ENCODE results near the gene RGSL1.

The RGSL1 gene

DNA sequence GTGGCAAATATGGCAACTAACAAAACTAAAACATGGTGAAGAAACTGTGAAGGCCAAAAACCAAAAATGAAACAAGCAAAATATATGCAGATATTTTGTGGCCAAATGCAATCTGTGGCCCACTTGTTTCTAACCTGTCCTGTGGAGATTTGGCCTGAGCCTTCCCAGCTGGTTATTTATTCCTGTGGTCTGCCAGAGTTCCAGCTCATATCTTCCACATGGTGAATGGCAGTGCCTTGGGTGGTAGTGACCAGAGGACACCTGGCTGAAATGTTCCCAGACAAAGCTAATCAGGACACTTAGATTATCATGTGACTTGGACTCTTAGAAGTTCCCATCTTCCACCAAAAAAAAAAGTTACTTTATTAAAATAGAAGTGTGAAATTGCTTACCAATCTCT is 99.4 kb downstream of the RGSL1 start:
- DNase-seq (ENCODE audit: low read depth in 3 of 3), result no peak

DNA sequence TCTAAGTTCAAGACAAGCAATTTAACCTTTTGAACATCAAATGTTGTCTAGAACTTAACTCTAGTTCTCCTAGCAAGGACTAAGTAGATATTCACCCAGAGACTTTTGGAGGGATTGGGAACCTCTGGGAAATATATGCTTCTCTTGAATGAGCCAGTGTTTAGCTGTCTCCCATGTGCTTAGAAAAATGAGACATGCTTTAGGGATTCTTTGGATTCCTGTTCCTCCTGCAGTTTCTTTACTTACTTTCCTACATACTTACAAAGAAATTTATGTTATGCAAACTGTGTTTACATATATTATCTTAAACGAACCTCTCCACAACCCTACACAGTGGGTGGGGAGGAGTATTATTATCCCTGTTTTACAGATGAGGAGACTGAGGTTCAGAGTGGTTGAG is 99.9 kb downstream of the RGSL1 start:
- no peak for DNase-seq (ENCODE audit: low read depth in 3 of 3)

DNA sequence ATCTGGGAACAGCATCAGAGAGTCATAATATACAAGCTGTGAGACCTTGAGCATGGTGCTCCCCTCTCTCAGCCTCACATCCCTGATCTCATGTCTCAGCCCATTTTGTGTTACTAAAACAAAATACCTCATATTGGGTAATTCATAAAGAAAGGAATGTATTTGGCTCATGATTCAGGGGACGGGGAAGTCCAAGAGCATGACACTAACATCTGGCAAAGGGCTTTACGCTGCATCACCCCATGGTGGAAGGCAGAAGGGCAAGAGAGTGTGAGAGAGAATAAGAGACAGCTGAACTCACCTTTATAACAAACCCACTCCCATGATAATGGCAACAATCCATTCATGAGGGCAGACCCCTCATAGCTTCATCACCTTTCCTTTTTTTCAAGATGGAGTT is 102.6 kb downstream of the RGSL1 start:
- DNase-seq (ENCODE audit: low read depth in 3 of 3), result no peak

DNA sequence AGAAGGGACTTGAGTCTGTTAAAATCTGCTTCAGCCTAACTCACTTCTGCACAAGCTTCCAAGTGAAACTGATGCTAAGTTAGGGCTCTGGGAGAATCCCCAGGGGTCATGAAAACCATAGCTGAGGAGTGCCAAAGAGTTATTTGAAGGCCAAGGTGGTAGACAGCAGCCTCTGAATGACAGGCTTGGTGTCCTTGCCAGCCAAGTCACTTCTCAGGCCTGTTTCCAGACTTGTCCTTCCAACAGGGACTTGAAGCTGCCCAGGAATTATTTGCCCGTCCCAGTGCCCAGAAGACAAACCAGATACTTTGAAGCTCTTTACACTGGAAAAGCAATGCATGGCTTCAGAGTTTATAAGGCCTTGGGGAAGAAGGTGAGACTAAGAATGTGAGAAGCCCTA is 105.5 kb downstream of the RGSL1 start:
- DNase-seq (ENCODE audit: low read depth in 3 of 3), result no peak

DNA sequence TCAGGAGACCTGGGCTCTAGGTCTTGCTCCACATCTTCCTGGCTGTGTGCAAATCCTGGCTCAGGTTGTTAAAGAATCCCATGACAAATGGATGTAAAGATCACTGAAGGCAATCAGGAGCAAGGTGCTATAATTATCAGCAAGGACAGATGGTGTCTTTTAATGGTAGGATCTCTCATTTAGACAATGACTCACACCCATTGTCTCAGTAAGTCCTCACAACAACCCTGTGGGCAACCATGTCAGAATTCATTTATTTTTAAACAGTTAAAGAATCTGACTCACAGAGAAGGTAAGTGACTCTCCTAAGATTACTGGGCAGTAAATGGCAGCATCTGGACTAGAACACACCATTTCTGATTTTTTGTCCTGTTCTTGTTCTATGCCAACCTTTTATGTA is 106.3 kb downstream of the RGSL1 start:
- no peak for DNase-seq (ENCODE audit: low read depth in 3 of 3)

DNA sequence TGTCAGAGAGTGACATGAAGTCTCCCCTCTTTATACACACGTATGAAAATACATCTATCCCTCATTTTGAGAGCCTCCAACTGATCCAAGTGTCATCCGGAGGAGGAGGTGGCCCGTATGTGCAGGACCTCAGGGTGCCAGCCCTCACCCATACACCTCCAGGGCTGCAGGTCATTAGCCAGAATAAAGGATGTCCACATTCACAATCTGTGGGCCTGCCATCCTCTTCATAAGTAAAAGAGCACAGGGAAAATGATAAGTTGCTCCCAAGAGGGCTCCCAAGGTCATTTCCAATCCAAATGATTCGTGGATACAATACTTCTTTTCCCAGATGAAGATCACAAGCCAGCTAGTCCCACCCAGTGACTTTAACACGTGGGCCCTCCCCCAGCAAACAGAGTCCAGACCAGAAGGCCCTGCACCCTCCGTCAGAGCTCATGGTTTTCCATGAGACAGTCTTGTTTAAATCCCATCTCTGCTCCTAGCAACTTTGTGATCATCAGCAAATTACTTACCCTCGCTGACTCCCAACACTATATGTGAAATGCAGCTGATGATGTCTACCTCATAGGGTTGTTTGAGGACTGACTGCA is 110.5 kb downstream of the RGSL1 start:
- no peak for DNase-seq (ENCODE audit: low read depth in 3 of 3)

DNA sequence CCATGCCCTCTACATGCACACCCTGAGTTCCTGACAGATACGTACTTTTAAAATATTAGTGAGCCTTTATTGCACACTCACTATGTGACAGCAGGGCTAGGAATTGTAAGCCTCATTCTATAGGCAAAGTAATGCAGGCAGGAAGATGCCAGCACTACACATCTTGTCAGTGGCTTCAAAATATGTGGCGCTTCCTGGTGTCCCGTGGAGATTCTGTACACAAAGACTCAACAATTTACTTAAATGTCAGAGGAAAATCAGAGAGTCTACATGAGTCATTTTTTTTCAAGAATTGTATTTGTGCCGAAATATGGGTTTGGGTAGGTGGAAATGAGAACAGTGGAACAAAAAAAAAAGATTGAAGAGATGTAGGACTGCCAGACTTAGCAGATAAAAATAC is 111.5 kb downstream of the RGSL1 start:
- no peak for DNase-seq (ENCODE audit: low read depth in 3 of 3)

DNA sequence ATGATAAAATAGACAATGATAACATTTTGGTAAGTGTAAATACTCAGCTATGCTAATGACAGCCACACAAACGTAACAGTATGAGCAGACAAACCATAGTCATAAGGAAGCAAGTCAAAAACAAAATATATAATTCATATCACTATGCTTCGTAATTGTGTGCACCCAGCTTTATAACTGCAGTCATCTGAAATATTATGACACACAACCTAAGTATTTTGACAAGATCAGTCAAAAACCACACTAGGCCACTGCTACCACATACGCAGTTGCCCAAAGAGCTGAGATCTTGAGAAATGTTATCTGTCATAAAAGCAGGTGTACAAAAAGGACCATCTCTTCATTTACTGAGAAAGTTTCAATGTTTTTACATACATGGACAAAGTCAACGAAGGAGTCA is 113.1 kb downstream of the RGSL1 start:
- no peak for DNase-seq (ENCODE audit: low read depth in 3 of 3)

DNA sequence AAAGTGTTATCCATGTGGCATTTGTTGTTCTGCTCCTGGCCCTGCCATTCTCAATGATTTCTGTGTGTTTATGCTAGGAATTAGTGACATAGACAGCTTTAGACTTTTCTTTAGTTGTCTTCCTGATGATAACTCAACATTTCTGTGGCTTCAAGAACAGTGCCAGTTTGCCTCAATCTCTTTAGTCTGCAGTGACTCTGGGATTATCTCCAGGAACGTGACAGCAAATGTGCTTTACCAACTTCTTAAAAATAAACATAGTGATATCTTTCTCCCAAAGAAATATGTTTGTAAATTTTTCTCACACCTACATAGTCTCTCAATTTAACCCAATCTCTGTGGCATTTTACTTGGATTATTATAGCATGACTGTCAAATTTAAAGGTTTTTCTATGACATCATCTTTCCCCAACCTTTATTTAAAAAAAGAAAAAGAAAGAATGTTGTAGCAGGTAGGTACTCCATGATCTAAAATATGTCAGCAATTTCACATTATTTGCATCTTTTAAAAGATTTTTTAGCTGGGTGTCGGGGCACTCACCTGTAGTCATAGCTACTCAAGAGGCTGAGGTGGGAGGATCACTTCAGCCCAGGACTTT is 114.6 kb downstream of the RGSL1 start:
- no peak for DNase-seq (ENCODE audit: low read depth in 3 of 3)

DNA sequence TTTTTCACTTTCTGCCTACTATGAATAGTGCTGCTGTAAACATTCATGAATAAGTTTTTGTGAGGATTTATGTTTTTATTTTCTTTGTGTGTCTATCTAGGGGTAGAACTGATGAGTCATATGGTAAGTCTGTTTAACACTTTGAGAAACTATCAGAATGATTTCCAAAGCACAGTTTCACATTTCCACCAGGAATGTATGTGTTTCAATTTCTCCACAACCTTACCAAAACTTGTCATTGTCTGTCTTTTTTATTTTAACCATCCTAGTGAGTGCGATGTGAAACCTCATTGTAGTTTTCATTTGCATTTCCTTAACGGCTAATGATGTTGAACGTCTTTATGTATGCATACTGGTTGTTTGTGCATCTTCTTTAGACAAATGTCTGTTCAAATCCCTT is 115.6 kb downstream of the RGSL1 start:
- no peak for DNase-seq (ENCODE audit: low read depth in 3 of 3)

DNA sequence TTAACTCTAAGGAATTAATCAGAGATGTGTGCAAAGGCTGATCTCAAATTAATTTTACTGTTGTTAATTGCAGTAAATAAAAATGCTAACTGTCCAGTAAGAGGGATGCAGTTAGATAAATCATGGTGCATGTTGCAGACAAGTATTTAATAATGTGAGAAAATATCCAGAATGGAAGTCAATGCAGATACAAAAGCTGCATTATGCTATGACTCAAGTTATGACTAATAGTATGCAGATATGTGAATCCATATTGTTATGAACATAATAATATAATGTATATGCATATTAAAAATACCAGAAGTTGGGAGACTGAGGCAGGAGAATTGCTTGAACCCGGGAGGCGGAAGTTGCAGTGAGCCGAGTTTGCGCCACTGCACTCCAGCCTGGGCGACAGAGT is 117.7 kb downstream of the RGSL1 start:
- no peak for DNase-seq (ENCODE audit: low read depth in 3 of 3)

DNA sequence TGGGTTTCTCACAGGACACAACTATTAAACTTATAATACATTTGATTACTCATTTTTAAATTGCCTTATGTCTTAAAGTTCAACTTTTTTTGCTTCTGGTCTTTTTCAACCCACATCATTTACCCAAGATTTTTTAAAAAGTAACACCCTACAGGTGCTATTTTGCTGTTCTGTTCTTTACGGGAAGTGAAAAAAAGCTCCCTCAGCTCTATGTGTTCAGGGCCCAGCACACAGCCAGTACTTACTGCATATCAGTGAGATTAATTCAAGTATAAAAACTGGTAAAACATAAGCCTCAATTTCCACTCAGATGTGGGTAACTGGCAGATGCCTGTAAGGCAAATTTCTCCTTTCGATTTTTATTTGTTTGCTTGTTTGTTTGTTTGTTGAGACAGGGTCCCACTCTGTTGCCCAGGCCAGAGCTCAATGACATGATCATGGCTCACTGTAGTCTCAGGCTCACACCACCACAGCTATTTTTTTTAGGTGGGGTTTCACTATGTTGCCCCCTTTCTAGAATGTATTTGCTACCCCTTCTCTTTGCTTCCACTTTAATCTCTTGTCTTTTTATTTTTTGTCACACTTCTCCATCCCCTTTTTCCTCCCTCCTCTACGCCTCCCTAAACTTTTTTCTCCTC is 118.8 kb downstream of the RGSL1 start:
- DNase-seq (ENCODE audit: low read depth in 3 of 3), result no peak

DNA sequence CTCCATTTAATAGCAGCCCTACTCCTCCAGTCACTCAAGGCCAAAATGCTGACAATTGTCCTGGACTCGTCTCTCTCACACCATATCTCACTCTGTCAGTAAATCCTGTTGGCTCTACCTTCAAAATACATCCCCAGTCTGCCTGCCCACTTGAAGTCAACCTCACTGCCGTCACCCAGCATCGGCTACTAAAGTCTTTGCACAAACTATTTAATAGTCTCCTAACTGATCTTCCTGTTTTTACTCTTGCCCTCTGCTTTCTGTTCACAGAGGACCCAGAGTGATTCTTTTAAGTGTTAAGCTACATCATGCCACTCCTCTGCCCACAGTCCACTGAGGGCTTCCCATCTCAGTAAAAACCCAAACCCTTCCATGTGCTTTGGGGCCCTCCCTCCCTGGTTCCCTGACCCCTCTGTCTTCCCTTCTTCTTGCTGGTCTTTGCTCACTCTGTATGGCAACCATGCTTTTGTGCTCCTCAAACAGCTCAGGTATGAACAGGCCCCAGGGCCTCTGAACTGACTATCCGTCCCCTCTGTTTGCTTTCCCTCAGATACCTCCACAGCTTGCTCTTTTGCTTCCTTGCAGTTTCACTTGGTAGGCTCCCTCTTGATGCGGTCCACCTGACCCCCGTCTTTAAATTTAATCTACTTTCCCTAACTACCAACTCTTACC is 120.1 kb downstream of the RGSL1 start:
- DNase-seq (ENCODE audit: low read depth in 3 of 3), result no peak

DNA sequence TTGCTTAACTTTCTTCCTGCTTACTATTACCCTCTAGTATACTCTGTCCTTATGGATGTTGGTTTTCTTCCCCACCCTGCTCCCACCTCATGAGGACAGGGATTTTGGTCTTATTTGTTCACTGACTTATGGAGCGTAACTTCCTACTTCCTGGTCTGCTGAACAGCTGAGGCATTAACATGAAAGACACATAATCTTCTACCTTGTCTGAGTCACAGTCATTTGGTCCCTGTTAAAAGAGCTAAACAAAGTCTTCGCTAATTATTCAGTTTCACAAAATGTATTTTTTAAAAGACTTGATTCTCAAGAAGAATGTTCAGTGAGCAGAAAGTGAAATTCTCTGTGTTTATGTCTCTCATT is 120.6 kb downstream of the RGSL1 start:
- DNase-seq (ENCODE audit: low read depth in 3 of 3), result no peak

DNA sequence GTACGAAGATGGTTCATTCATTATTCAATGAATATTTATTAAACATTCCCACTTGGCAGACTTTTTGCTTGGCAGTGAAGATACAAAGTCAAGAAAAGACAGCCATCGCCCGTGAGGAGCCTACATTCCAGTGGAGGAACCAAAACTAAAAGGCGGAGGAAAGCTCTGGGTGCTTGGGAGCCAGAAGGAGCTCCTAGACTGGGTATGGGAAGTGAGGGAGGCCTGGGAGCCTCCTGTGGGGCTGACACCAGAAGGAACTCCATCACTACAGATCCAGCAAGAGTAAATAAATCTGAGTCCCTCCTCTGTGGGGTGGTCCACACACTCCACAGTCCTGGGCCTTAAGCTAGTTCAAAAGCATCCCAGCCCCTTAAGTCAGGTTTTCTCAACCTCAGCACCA is 124.2 kb downstream of the RGSL1 start:
- no peak for DNase-seq (ENCODE audit: low read depth in 3 of 3)

DNA sequence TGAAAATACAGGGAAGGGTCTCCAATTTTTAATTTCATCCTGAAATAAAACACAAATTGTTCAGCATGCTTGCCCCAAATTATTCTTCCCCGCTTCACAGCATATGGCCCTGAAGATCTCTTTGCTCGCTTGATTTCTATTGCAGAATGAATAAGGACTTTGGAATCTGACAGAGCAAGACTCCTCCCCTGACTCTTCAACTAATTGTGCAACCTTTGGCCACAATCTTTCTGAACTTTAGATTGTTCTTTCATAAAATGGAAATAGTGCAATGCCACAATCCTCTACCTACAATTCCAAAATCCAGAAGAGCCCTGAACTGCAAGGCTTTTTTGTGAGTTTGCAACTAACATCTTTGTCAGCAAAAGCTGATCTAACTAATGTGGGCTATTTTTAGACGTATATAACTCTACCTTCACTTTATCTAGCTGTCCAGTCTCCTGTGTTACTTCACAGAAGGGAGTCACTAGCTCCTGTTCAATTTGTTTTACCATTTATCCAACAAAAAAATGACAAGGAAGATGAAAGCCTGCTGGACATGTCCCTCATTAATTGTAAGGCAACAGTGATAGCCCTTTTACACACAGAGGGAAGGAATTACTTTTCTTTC is 125.7 kb downstream of the RGSL1 start:
- no peak for DNase-seq (ENCODE audit: low read depth in 3 of 3)

DNA sequence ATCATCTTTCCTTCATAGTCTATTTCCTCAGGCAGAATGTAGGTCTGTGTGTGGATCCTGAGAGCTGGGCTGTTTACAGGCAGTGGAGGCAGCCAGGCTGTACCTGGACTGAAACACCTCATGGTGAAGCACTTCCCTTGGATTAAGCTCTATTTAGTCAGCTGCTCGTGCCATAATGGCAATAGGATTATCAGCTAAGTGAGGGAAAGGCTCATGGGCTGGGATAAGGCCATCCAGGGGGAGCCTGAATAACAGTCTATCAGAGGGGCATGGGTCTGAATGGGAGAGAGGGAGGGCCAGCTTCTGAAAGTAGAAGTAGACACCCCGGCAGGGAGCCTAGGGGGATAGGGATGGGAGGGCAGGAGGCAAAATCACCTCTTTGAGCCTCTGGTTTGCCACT is 130.8 kb downstream of the RGSL1 start:
- no peak for DNase-seq (ENCODE audit: low read depth in 3 of 3)

DNA sequence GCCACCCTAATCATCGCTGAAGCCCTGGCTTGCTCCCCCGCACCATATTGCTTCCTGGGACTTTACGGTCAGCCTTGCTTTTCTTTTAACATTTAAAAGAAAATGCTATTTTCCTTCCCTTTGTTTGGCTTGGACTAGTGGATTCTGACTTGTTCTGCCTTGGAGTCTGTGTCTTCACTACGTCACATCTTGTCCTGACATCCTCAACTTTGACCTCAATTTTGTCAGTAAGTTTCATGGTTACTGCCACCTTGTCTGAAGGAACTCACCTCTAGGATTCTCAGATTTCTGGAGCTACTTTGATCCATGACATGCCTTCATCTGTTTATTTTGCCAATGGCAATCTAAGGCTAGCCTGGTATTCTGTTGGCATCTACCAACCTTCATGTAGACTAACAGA is 134.8 kb downstream of the RGSL1 start:
- no peak for DNase-seq (ENCODE audit: low read depth in 3 of 3)

DNA sequence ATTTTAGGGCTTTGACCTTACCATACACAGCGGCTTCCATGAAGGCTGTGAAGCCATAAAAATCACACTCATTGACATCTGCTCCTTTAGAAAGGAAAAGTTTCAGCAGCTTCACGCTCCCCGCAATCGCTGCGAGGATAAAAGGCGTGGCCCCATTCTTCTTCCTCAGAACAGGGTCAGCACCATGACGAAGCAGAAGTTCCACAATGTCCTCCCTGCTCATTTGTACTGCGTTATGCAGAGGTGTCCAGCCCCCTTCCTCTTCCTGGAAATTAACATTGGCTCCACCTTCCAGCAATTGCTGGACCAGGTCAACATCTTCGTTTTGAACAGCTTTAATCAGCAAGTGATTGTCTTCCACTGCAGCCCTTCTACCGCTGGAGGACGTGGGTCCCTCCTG is 136.4 kb downstream of the RGSL1 start:
- no peak for DNase-seq (ENCODE audit: low read depth in 3 of 3)

DNA sequence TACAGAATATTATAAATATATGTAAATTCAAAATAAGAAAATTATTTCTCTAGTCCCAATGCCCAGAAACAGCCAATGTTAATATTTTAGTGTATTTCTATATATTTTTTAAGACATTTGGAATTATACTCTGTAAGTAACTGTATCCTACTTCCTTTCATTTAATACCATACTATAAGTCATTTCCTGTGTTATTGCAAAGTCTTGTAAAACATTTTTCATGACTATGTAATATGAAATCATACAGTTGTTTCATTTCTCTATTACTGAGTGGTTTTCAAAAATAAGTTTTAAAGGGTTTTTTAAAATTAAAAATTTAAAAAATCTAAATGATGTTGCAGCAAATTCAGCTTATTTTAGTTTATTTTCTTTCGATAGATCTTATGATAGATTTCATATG is 137.1 kb downstream of the RGSL1 start:
- no peak for DNase-seq (ENCODE audit: low read depth in 3 of 3)

DNA sequence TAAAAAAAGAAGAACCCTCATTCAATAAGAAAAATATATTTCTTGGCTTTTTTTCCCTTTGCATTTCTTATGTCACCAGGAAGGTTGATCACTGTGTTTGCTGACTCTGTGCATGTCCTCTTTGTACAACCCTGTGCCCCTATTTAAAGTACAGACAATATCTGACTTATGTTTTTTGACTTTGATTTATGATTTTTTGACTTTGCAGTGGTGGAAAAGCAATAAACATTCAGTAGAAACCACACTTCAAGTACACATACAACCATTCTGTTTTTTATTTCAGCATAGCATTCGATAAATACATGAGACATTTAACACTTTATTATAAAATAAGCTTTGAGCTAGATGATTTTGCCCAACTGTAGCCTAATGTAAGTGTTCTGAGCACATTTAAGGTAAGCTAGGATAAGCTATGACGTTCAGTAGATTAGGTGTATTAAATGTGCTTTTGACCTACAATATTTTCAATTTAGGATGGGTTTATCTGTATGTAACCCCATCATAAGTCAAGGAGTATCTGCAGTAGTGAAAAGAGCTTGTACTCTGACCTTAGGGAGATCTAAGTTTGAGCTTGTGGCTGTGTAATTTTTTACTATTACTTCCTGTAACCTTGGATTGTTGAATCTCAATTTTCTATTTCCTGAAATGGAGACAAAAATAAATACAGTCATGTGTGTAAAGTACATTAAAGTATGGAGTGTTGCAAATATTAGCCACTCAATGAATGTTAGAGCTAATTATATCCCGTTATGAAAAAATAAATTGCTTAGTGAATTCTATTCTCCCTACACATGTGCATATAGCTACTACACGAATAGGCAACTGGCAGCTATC is 137.9 kb downstream of the RGSL1 start:
- no peak for DNase-seq (ENCODE audit: low read depth in 3 of 3)

All from stimulated activated CD4-positive, alpha-beta T cell treated with anti-CD3 and anti-CD28 coated beads, TNF-alpha, amount 100 ng/mL, for 24 hours (primary cell).